ENCODE measurements around the gene SCUBE1. TPM values are rescaled to one million over a fixed set of nuclear protein-coding genes. Genes with fewer than 3 reads are reported as not detected.

Gene SCUBE1
- total and polyA plus RNA-seq, 2 of the 4 experiments (the other 2 are of a cell fraction) = not detected

DNA sequence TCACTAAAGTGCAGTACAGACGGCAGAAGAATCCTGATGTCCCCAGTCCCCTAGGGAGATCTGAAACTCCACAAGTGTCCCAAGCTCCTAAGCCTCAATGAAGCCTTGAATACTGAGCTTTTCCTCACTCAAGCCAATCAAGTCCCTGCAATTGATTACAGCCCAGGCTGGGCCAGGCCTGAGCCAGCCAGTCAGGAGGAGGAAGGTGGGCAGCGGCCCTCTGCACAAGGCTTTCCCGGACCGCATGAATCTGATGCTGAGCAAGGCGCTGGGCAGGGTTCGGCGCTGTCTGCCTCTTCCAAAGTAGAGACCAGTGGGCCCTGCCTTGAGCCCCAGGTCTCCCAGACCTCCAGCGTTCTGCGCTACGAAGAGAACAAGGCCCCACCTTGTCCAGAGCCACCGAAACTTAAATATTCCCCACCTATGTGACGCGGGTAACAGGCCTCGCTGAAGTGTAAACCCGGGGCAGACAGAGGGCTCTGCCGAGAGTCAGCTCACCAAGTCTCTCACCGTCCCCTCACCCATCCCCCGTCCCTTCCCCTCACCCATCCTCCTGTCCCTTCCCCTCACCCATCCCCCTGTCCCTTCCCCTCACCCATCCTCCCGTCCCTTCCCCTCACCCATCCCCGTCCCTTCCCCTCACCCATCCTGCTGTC, 63.2 kb downstream of the SCUBE1 start:
- no peaks in the 10 kb centered on the region for H3K4me1 ChIP-seq (ENCODE audit: control insufficient read depth, insufficient read depth, low read length)
- in situ Hi-C loops (cut with MboI; ENCODE audit: low sequenced_read_pairs) = loop anchor here (10.0 kb wide), 2 partner anchors 65 to 95 kb away; partner anchors contain the start of gene SCUBE1
- CTCF ChIA-PET = no interaction called here

More for the DNA sequence above, 63.2 kb downstream of the SCUBE1 start:
- Histone ChIP-seq H3K56ac (ENCODE audit: extremely low read depth, insufficient read depth, low read length) (no peak overlapping the region), H3K9ac (ENCODE audit: low read depth, low read length) (no peak overlapping the region), H3K36me3 (ENCODE audit: control insufficient read depth, insufficient read depth, low read length) (no peaks in the 10 kb centered on the region), H3K4me3 (ENCODE audit: insufficient read depth, low read depth, low read length) (no peak overlapping the region), H4K91ac (ENCODE audit: insufficient read depth, low read depth, low read length) (no peak overlapping the region), H2AFZ (replicated peaks; ENCODE audit: low read length, poor library complexity) (no peak overlapping the region), H3K14ac (replicated peaks; ENCODE audit: low read depth, low read length) (no peak overlapping the region), H4K20me1 (ENCODE audit: insufficient read depth, low read length) (no peaks in the 10 kb centered on the region), H2BK120ac (ENCODE audit: low read depth, low read length) (no peak overlapping the region), H3K27me3 (ENCODE audit: control insufficient read depth, insufficient read depth, low read length) (peaks cover 36% of the 10 kb centered on the region; the same call in 1 of the 2 replicates), H3K9me1 (ENCODE audit: insufficient read depth, low read length) (no peaks in the 10 kb centered on the region), H3K79me1 (ENCODE audit: low read depth in 1 of 2, low read length in 2 of 2) (no peaks in the 10 kb centered on the region), H4K8ac (ENCODE audit: low read depth in 2 of 2, low read length in 2 of 2) (no peak overlapping the region), H3K4ac (ENCODE audit: low read depth, low read length) (no peak overlapping the region), H2AK5ac (ENCODE audit: low read depth, low read length) (no peak overlapping the region), H3K23ac (ENCODE audit: low read depth, low read length) (no peak overlapping the region), H2BK5ac (ENCODE audit: low read depth, low read length, poor library complexity, severe bottlenecking) (no peak overlapping the region), H3K18ac (ENCODE audit: low read depth, low read length) (no peak overlapping the region), H2BK15ac (ENCODE audit: low read depth, low read length) (no peak overlapping the region), H3K9me3 (ENCODE audit: control insufficient read depth, insufficient read depth, low read length) (no peaks in the 10 kb centered on the region), H3K4me2 (ENCODE audit: low read depth, low read length) (no peak overlapping the region), H3K27ac (ENCODE audit: insufficient read depth, low read length) (no peak overlapping the region), H2AK9ac (replicated peaks; ENCODE audit: low read depth, low read length, poor library complexity) (no peak overlapping the region), H2BK20ac (ENCODE audit: low read depth, low read length) (no peak overlapping the region), H4K5ac (ENCODE audit: low read depth, low read length) (no peak overlapping the region)
- POLR2A ChIA-PET (ENCODE audit: unreplicated experiment) = no interaction called here
- no peak for DNase-seq
- TF ChIP-seq CEBPB (IDR thresholded peaks at IDR 0.05; ENCODE audit: low read depth, low read length) = no peak
- TF ChIP-seq MXI1 (IDR thresholded peaks at IDR 0.05; ENCODE audit: borderline replicate concordance, low read depth, low read length) = no peak
- no peak for TF ChIP-seq RAD21 (IDR thresholded peaks at IDR 0.05; ENCODE audit: low read length)
- no peak for TF ChIP-seq CHD1 (IDR thresholded peaks at IDR 0.05; ENCODE audit: low read depth, low read length)
- TF ChIP-seq, protein P1, sequence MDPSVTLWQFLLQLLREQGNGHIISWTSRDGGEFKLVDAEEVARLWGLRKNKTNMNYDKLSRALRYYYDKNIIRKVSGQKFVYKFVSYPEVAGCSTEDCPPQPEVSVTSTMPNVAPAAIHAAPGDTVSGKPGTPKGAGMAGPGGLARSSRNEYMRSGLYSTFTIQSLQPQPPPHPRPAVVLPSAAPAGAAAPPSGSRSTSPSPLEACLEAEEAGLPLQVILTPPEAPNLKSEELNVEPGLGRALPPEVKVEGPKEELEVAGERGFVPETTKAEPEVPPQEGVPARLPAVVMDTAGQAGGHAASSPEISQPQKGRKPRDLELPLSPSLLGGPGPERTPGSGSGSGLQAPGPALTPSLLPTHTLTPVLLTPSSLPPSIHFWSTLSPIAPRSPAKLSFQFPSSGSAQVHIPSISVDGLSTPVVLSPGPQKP (IDR thresholded peaks at IDR 0.05; ENCODE audit: borderline replicate concordance, low read depth, low read length) = no peak
- no peak for TF ChIP-seq MAFK (IDR thresholded peaks at IDR 0.05; ENCODE audit: low read depth, low read length)
- no peak for TF ChIP-seq POLR2A (IDR thresholded peaks at IDR 0.05; ENCODE audit: low read depth, low read length)
- no peak for TF ChIP-seq RCOR1 (IDR thresholded peaks at IDR 0.05; ENCODE audit: insufficient replicate concordance, low read length)
- TF ChIP-seq MAZ (IDR thresholded peaks at IDR 0.05; ENCODE audit: borderline replicate concordance, low read depth, low read length) = no peak
- TF ChIP-seq, protein P2, sequence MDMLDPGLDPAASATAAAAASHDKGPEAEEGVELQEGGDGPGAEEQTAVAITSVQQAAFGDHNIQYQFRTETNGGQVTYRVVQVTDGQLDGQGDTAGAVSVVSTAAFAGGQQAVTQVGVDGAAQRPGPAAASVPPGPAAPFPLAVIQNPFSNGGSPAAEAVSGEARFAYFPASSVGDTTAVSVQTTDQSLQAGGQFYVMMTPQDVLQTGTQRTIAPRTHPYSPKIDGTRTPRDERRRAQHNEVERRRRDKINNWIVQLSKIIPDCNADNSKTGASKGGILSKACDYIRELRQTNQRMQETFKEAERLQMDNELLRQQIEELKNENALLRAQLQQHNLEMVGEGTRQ (IDR thresholded peaks at IDR 0.05; ENCODE audit: low read depth, low read length) = no peak
- no peak for TF ChIP-seq FOS (IDR thresholded peaks at IDR 0.05; ENCODE audit: low read depth, low read length)
- no peak for TF ChIP-seq SMC3 (IDR thresholded peaks at IDR 0.05; ENCODE audit: low read depth, low read length)
- TF ChIP-seq RFX5 (IDR thresholded peaks at IDR 0.05; ENCODE audit: low read depth, low read length) = no peak
- TF ChIP-seq, protein P3, sequence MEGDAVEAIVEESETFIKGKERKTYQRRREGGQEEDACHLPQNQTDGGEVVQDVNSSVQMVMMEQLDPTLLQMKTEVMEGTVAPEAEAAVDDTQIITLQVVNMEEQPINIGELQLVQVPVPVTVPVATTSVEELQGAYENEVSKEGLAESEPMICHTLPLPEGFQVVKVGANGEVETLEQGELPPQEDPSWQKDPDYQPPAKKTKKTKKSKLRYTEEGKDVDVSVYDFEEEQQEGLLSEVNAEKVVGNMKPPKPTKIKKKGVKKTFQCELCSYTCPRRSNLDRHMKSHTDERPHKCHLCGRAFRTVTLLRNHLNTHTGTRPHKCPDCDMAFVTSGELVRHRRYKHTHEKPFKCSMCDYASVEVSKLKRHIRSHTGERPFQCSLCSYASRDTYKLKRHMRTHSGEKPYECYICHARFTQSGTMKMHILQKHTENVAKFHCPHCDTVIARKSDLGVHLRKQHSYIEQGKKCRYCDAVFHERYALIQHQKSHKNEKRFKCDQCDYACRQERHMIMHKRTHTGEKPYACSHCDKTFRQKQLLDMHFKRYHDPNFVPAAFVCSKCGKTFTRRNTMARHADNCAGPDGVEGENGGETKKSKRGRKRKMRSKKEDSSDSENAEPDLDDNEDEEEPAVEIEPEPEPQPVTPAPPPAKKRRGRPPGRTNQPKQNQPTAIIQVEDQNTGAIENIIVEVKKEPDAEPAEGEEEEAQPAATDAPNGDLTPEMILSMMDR (conservative IDR thresholded peaks at IDR 0.05; ENCODE audit: low read depth, low read length) = no peak
- TF ChIP-seq BHLHE40 (IDR thresholded peaks at IDR 0.05; ENCODE audit: low read depth, low read length) = no peak
- no peak for TF ChIP-seq NFE2L2 (IDR thresholded peaks at IDR 0.05; ENCODE audit: low read depth, low read length)
- no peak for ATAC-seq (ENCODE audit: low read depth)
- 73% methylated on average over 13 of the region's 20 CpGs; no CpG with 5 or more reads in 1 of the 2 experiments for WGBS, 2 experiments (ENCODE audit: extremely low coverage in 2 of 2, insufficient read length in 1 of 2)
- intact Hi-C loops (cut with micrococcal nuclease) (loop anchor here (10.0 kb wide), 1 partner anchor 625 kb away; no protein-coding TSS in a partner anchor), dilution Hi-C loops (cut with HindIII; ENCODE audit: low sequenced_read_pairs, unreplicated experiment) (no loop called here)
- no TSS peak for BruUV-seq (replicated peaks)

All from IMR-90 (cell line).